K562 treated with DMSO at 1 percent for 4 hours (cell line): ENCODE data around the gene ZNF442. TPM values are rescaled to one million over a fixed set of nuclear protein-coding genes. Genes with fewer than 3 reads are reported as not detected.

ENCODE experiments used
- total RNA-seq: library from RNA; unstranded; fragments of 300-600 nt; gene quantifications from 2 replicates; pipeline ENCODE4 v1.2.3, GENCODE V29; 2022; ENCODE audit not compliant: insufficient read depth

ZNF442 gene
- 1.0 and 1.5 TPM in 2 replicates for total RNA-seq

DNA sequence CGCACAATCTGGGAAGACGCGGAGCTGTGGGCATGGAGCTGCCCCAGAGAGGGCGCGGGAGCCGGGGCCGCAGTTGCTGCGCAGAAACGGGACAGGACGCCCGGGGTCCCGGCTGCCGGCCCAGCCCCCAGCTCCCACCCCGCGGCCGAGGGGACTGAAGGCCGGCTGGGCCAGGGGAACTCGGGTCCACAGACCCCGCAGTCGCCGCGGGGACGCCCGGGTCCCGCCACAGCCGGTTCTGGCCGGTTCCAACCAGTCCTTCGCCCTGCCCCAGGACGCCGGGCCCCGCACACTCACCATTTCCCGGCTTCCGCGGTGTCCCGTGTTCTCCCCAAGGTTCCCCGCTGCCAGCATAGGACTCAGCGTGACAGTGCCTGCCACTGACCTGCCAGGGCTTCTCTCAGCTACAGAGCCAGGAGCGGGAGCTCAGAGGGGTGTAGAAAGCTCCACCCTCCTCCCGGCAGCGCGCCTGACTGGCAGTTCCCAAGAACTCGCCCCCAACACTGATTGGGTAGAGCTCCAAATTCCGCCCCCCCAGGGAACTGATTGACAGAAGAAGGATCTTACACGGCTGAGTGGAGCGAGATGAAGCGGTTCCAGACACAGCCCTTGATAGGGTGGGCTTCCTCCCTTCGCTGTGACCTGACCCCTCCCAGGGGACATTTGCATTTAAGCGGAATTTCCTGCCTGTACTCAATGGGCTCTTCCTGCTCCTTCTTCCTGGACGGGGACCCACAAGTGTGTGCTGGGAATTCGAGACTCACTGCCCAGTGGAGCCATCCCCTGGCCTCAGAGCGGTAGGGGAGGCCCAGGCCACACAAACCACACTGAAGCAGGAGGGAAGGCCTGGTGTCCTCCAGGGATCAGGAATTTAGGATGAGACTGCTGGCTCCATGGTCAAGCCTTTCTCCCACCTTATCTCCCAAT lies at the start of gene ZNF442:
TSS of gene ZNF442 (minus strand) at position 448 of the 927 bp plus-strand sequence. CDS start 2,052 bp downstream, outside the sequence.

DNA sequence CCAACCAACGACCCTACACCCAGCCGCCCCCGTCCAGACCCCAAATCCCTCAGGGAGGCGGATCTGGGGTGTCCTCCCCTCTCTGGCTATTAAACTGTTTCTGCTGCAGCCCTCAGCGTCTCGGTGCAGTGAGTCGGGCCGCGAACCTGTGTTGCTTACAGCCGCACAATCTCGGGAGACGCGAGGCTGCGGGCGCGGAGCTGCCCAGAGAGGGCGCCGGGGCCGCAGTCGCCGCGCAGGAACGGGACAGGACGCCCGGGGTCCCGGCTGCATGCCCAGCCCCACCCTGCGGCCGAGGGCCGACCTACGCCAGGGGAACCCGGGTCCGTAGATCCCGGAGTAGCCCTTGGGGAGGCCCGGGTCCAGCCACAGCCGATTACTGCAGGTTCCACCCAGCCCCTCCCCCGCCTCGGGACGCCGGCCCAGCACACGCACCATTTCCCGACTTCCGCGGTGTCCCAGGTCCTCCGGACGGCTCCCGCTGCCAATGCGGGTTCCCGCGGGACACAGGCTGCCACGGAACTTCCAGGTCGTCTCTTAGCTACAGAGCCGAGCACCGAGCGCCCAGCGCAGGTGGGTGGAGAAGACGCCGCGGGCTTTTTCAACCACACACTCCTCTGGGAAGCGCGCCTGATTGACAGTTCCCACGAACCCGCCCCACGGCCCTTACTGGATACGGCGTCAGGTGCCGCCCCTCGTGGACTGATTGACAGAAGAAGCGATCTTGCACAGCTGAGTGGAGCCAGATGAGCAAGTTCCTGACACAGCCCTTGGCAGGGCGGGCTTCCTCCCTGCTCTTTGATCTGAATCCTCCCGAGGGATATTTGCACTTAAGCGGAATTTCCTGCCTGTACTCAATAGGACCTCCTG lies 35.4 kb upstream of the ZNF442 start, which contains the start of gene ZNF799:
TSS of gene ZNF799 (minus strand) at position 639 of the 870 bp plus-strand sequence. CDS start at position 438, 201 bp downstream.

DNA sequence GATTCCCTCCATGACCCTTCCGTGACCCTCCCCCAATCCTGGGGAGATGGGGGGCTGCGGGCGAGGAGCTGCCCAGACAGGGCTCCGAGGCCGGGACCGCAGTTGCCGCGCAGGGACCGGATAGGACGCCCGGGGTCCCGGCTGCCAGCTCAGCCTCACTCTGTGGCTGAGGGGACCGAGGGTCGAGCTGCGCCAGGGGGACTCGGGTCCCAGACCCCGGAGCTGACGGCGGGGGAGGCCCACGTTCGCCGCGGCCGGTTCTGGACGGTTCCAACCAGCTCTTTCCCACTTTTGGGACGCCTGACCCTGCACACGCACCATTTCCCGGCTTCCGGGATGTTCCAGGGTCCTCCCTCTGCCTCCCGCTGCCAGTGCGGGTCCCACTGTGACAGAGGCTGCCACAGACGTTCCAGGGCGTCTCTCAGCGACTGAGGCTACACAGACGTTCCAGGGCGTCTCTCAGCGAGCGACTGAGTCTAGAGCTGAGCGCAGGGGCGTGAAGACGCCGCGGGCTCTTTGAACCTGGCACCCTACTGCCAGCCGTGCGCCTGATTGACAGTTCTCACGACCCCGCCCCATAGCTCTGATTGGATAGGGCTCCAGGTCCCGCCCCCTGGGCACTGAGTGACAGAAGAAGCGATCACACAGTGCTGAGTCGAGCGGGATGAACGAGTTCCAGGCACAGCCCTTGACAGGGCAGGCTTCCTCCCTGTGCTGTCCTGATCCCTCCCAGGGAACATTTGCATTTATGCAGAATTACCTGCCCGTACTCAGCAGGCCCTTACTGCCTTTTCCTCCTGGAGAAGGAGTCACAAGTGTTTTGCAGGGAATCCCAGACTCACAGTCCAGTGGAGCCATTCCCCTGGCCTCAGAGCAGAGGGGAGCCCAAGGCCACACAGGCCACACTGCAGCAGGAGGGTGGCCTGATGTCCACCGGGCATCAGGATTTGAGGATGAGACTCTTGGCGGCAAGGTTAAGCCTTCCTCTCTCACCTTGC lies 32.0 kb downstream of the ZNF442 start, which contains the start of gene ZNF563:
TSS of gene ZNF563 (minus strand) at position 472 of the 998 bp plus-strand sequence. CDS start at position 321, 151 bp downstream.

Other genes starting within 250 kb of the ZNF442 start
- 1.9 and 6.6 TPM in 2 replicates for gene ZNF20, start 225.3 kb downstream of the ZNF442 start, total RNA-seq
- gene ZNF625, start 208.9 kb downstream of the ZNF442 start, total RNA-seq = not detected in 2 replicates
- 2.7 and 2.9 TPM in 2 replicates for gene ZNF136, start 202.6 kb downstream of the ZNF442 start, total RNA-seq
- gene ZNF44, start 70.8 kb downstream of the ZNF442 start, total RNA-seq = 3.7 and 5.3 TPM in 2 replicates
- gene ZNF563, start 32.0 kb downstream of the ZNF442 start, total RNA-seq = 2.9 and 3.0 TPM in 2 replicates
- gene ZNF799, start 35.6 kb upstream of the ZNF442 start, total RNA-seq = 5.8 and 6.1 TPM in 2 replicates
- gene ZNF443, start 75.3 kb upstream of the ZNF442 start, total RNA-seq = 1.1 and 1.9 TPM in 2 replicates
- gene ZNF709, start 119.1 kb upstream of the ZNF442 start, total RNA-seq = 0.13 TPM in 1 of 2 replicates, not detected in the other
- 2.7 and 3.2 TPM in 2 replicates for gene ZNF564, start 185.8 kb upstream of the ZNF442 start, total RNA-seq
- gene ZNF490, start 245.1 kb upstream of the ZNF442 start, total RNA-seq = 1.8 TPM in 2 replicates
- 4.7 and 5.7 TPM in 2 replicates for gene ZNF791, start 245.2 kb upstream of the ZNF442 start, total RNA-seq